KG1 (cell line): ENCODE results near the gene HSPA8.
A peak's percentile ranks its signal among the peaks of the same experiment; 100 is the strongest.

Source experiments
- DNase-seq: peaks from one replicate; lab custom pipeline; 2025; lab: John Stamatoyannopoulos, UW

HSPA8 gene

GRCh38 chr11:123047266-123047946 is 14.5 kb downstream of the HSPA8 start:
- DNase-seq = no peak

- DNase-seq = no peak
Measured at GRCh38 chr11:123046473-123047259, 15.3 kb downstream of the HSPA8 start.

- no peak for DNase-seq
Measured at GRCh38 chr11:123045101-123045500, 16.8 kb downstream of the HSPA8 start.

- DNase-seq = no peak
Measured at GRCh38 chr11:123041185-123041584, 20.8 kb downstream of the HSPA8 start.

GRCh38 chr11:123040111-123040432 is 21.9 kb downstream of the HSPA8 start:
- no peak for DNase-seq

GRCh38 chr11:123035831-123036230 is 26.1 kb downstream of the HSPA8 start:
- no peak for DNase-seq

GRCh38 chr11:123034597-123034996 is 27.3 kb downstream of the HSPA8 start:
- DNase-seq = no peak

- DNase-seq = no peak
Measured at GRCh38 chr11:123033895-123034294, 28.0 kb downstream of the HSPA8 start.

- DNase-seq = no peak
Measured at GRCh38 chr11:123030517-123030916, 31.4 kb downstream of the HSPA8 start.

- peak; percentile 71 for DNase-seq
Measured at GRCh38 chr11:123020968-123021367, 41.0 kb downstream of the HSPA8 start.

GRCh38 chr11:123018702-123019101 is 43.2 kb downstream of the HSPA8 start:
- DNase-seq = no peak

GRCh38 chr11:123011510-123011909 is 50.4 kb downstream of the HSPA8 start:
- DNase-seq = no peak
